NCI-H82 treated with DMSO at 0.1 percent for 48 hours (cell line): ENCODE results near the gene FREM2.

ENCODE experiments used
- DNase-seq: peaks from one replicate; lab custom pipeline; 2025; ENCODE audit not compliant: unreplicated experiment; lab: John Stamatoyannopoulos, UW

The FREM2 gene

DNA sequence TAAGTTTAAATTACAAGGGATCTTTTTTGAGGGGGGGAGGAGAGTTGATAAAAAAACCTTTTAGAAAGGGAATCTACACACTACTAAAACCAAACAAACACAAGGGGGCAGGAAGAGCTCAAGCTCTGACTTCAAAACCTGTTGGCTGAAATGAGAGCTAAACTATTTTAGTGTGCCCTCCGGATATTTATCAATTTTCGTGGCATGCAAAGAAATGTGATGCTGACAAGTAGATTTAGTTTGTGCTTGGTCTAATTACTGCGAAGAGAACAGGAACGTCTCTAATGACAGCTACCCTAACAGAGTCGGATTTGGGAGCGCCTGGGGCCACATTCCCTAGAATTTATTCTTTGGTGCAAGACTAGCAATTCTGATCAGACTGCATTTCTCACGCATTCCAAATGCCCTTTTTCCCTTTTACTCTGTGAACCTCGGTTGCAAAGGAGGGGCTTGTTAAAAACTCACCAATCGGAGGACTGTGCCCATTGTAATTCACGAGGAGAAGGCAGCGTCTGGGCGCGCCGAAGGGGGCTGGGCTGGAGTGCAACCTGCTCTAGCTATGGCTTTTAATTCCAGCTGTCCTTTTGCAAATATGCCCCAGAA lies 802 bp upstream of the FREM2 start:
- no peak for DNase-seq

DNA sequence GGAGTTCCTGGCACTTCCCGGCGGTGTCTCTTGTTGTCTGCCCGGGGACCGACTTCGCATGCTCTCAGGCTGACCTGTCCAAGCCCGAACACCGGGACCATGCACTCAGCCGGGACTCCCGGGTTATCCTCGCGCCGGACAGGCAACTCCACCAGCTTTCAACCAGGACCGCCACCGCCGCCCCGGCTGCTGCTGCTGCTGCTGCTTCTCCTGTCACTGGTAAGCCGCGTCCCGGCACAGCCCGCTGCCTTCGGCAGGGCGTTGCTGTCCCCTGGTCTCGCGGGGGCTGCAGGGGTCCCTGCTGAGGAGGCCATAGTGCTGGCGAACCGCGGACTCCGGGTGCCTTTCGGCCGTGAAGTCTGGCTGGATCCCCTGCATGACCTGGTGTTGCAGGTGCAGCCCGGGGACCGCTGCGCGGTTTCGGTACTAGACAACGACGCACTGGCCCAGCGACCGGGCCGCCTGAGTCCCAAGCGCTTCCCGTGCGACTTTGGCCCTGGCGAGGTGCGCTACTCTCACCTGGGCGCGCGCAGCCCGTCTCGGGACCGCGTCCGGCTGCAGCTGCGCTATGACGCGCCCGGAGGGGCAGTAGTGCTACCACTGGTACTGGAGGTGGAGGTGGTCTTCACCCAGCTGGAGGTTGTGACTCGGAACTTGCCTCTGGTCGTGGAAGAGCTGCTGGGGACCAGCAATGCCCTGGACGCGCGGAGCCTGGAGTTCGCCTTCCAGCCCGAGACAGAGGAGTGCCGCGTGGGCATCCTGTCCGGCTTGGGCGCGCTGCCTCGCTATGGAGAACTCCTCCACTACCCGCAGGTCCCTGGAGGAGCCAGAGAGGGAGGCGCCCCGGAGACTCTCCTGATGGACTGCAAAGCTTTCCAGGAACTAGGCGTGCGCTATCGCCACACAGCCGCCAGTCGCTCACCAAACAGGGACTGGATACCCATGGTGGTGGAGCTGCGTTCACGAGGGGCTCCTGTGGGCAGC lies 661 bp downstream of the FREM2 start:
- DNase-seq = no peak

DNA sequence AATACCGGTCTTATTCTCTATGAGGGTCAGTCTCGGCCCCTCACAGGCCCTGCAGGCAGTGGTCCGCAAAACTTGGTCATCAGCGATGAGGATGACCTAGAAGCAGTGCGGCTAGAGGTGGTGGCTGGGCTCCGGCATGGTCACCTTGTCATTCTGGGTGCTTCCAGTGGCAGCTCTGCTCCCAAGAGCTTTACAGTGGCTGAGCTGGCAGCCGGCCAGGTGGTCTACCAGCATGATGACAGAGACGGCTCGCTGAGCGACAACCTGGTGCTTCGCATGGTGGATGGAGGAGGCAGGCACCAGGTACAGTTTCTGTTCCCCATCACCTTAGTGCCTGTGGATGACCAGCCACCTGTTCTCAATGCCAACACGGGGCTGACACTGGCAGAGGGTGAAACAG lies 1.8 kb downstream of the FREM2 start:
- DNase-seq = no peak

DNA sequence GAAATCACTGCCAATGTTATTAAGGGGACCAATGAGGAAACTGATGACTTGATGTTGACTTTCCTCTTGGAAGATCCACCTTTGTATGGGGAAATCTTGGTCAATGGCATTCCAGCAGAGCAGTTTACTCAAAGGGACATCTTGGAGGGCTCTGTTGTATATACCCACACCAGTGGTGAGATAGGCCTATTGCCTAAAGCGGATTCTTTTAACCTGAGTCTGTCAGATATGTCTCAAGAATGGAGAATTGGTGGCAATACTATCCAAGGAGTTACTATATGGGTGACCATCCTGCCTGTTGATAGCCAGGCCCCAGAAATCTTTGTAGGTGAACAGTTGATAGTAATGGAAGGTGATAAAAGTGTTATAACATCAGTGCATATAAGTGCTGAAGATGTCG lies 3.4 kb downstream of the FREM2 start:
- DNase-seq = no peak

DNA sequence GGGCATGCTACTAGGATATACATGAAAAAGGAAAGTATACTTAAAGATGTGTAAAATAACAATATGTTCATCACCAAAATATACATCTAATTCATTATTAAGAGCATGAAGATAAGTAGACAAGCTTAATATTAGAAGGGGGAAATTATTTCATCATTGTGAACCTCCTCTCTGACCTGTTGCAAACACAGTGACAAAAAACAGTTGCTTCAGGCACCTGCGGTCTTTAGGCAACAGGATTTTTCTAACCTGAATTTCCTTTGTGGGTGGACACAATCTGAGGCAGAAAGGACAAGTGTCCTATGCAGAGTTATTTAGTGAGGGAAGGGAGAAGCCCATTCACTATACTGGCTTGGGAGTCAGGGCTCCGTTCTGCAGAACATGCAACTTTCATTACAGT lies 6.3 kb downstream of the FREM2 start:
- DNase-seq = no peak

DNA sequence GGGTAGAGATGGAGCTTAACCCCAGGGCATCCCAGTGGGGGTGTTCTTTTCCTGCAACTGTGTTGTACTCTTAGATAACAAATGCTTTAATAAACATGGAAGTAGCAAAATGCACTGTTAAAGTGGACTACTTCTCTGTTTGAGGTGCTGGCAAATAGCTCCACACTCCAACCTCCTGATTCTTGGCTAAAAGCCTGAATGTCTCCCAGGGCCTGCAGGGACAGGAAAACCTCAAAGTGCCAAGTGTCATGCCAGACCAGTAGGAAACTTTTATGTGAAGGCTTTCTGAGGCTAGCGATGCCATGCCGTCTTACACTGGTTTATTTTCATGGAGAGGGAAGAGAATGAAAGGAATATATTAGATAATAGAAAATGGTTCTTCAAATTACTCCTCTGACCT lies 6.8 kb downstream of the FREM2 start:
- DNase-seq = no peak

DNA sequence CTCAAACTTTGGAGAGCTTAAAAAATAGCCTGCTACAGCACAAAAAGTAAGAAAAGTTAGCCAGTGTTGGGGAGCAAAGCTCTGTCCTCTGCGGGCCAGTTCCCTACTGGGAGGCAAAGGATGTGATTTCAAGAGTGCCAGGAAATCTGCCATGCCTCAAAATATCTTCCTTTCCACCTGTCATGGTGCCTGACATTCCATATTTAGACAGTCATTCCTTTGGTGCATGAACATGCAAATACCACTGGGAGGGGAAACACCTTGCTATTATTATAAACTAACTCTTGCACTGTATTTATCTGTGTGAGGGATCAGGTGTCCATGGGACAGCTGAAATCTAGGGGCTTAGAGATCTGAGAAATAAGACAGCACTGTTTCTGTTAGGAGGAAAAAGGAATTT lies 10.3 kb downstream of the FREM2 start:
- no peak for DNase-seq

DNA sequence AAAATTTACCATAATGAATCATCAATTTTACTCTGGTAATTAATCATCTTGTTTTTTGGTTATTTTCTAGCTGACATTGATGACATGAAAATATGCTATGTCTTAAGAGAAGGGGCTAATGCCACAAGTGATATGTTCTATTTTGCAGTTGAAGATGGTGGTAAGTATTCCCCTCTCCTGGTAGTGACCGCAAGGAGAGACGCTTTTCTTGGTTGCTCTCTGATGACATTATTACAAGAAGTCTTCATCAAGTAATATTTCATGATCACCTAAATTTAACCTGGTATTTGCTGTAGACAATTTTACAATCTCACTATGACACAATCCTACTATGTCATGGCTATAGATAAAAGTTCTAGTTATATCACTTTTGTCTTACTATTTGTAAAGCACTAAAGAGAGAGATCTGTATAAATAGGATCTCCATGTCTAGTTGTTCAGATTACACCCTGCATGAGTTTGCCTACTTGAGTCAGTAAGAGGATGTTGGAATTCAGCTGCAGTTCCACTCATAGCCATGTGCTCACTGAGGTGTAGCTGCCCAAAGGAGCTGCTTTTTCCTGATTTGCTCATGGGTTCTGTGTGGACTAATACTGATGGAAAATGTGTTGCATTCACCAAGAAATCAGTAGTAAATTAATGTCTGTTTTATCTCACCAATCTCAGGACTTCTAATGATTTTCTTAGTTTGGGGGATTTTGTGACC lies 10.9 kb downstream of the FREM2 start:
- no peak for DNase-seq

DNA sequence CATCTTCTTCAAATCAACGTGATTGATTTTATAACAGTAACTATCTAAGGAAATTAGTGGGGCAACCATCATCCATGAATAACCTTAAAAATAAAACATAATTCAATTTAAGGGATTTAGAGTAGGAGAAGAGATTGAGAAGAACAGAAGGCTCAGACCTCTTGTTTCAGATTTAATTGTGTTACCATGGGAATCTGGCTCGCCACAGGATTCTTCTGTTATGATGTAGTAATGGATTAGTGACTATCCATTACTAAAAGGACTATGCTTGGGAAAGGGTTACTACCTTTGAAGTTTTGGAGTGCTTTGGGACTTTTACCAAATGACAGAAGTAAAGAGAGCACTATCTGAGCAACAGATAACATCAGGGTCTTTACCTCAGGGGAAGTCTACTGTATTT lies 13.2 kb downstream of the FREM2 start:
- DNase-seq = peak; percentile 19

DNA sequence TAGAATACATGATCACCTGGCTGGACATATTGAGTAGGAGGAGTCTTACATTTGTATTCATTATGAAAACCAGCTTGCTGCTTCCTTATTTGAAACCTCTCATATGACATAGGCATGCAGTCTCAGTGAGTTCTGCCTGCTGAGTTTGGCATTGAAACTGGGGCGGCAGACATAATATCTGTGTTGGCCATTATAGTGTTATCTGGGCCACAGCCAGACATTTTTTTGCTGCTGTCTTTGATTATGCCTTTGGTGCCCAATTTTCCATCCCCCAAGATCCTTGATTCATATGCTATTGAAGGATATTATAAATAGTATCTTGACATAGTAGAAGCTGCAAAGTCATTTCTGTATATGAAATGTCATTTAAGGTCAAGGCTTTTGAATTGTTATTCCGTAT lies 15.8 kb downstream of the FREM2 start:
- DNase-seq = no peak

DNA sequence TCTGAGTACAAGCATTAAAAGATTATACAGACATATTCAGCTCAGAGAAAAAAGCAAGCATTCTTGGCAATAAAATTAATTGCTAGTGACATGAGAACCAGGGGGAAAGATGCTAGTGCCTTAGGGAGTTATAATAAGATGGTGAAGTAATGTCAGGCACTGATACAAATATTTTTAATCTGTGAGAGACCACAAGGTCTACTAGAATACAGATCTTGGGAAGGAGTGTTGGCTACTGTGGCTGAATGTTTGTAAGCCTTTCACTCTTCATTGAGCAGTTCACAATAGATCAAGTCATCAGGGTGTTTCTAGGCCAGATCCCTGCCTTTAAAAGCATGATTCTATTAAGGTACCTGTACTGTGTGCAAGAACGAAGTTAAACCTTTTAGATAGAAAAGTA lies 16.4 kb downstream of the FREM2 start:
- DNase-seq = no peak

DNA sequence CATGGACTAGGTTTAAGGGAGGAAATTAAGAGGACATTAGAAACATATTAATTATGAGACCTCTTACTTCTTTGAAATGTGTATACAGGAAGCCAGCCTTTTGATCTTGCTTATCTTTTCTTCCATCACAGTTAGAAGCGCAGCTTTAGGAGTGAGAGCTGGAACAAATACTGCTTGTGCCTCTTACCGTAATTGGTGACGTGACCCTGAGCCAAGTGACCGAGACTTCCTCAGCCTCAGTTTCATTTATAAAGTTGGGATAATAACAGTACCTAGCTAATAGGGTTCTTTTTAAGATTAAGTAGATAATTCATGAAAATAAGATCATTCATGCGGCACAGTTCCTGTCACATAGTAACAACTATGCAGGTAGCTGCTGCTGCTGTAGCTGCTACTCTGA lies 18.5 kb downstream of the FREM2 start:
- DNase-seq = no peak

DNA sequence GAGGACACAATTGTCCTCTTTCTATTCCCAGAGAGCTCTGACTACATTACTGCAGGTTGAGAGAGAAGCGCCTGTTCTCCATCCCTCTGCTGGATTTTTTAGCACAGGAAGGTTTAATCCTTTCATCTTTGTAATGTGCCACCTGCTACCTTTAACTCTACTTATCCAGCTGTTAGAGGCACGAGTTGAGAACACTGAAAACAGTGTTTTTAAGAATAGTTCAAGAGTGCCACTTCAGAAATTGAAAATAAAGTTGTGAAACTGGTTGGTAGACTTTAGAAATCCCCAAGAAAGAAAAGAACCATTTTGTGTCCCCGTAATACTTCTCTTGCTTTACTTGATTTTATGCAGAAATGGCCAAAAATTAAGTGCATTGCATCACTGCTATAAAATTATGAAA lies 20.6 kb downstream of the FREM2 start:
- no peak for DNase-seq

DNA sequence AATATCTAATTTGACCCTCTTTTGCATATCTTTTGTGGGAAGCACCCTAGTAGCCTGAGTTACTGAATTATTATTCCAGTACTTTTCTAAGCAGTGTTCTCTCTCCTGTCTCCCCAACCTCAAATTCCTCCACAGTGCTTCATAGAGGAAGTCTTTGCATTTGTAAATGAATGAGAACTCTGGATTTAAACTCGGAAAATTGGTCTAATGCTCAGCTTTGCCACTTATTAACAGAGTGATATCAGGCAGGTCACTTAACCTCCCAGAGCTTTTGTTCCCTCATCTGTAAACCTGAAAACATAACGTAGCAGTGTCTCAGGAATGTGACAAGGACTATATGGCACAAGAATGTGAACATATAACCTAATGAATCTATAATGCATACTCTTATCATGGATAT lies 26.2 kb downstream of the FREM2 start:
- no peak for DNase-seq

DNA sequence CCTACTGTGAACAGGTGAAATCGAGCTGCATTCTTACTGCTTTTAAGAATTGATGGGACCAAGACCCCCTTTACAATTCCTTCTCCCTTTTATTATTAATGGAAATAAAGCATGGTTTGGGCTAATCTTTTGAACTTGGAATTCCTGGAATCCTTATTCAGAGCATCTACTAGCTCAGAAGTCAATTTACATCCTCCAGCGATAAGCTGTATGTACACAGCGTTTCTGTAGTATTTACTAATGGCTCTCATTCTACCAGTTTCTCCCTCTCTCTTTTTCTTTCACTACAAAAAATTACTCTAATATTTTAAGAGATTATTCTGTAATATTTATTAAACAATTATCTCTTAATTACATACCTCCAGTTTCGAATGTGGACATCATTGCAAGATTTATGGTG lies 31.5 kb downstream of the FREM2 start:
- DNase-seq = no peak

DNA sequence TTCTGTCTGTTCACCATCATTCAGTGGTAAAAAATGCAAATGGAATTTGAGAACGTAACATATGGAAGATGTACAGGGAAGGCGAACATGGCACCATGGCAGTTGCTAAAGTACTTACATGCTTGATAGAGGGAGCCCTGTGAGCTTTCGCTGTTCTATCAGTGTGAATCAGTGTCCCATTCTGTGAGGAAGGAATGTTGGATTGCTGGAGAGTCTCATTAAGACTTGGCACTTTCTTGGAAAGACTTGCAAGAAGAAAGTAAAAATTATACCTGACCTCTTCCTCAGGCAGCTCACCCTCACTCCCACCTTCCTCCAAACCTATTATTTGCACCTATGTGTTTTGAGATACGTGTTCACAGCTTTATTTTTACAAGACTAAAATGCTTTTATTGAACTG lies 43.5 kb downstream of the FREM2 start:
- DNase-seq = no peak

DNA sequence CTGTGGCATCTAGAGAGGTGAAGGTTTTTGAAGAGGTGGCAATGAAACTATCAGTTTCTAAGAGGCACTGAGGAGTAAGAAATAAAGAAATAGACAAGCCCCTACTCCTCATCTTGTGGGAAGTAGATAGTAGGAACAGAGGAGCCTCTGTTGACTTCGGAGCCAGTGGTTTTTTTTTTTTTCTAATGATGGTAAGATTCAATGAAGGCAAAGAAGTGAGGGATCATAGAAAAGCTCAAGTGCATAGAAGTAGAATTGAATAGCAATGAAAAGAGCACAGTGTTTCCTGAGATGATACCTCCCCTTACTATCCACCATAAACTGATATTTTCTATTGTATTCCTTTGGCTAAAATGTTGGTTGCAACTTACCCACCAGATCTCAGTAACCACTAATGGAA lies 46.3 kb downstream of the FREM2 start:
- no peak for DNase-seq

DNA sequence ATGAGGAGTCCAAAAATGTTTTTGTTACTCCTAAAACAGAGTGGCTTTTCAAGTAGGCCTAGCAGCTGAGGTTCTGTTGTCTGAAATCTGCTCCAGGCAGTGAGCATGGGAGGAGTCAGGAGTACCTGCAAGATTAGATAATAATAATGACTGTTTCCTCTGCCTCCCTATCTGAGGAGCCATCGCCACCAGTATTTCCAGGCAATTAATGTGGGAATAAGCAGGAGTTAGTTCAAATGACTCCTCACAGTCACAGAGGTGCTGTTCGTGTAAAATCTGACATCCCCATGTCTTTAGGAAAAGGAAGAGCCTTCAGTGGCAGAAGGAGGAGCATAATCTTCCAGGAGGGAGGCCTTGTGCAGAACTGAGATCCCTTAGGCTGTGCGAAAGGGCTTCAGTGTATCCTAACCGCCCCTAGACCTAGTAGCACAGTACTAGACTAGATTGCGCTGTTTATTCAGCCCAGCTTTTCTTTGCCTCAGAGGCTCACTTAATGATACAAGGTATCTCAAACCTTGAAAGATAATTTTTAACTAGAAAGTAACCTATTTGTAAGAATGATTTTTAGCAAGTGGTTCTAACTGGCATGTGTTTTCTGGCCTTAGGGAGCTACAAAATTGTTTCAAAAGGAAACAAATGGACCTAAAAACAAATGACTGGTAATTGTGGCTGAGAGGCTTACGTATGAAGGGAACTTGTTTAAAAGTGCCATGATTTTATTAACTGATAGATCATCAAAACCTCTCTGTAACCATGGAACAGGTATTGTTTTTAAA lies 49.0 kb downstream of the FREM2 start:
- no peak for DNase-seq

DNA sequence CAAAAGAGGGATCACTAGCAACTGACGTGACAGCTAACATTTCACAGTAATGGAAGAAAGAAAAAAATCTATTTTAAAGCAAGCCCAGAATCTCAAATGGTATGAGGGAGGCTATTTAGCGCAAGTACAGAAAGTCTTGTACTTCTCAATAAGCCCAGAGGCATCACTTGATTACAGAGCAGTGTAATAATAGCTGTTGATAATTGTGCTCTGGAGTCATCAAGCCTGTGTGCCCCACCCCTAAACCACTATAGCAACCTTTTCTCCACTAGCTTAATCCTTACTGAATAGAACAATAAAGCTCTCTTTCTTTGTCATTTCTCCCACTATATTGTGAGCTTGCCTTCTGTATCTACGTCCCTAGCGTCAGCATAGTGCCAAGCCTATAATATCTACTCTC lies 56.6 kb downstream of the FREM2 start:
- no peak for DNase-seq

DNA sequence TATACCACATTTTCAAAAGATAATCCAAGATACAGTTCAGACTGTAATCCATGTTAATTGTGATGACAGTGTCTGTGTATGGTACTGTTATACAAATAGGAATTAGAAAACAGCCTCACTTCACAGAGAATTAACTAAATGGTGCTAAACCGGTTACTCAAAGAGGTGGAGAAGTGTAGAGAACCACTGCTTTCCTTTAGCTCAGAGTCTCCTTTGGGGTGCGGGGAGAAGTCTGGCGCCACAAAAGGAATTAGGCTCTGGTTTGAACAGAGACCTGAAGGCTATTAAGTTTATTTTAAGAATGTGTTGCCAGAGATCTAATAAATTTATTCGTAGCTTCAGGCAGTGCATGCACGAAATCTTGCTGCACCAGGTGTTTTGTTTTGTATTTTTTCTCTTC lies 65.8 kb downstream of the FREM2 start:
- peak; percentile 25 for DNase-seq

DNA sequence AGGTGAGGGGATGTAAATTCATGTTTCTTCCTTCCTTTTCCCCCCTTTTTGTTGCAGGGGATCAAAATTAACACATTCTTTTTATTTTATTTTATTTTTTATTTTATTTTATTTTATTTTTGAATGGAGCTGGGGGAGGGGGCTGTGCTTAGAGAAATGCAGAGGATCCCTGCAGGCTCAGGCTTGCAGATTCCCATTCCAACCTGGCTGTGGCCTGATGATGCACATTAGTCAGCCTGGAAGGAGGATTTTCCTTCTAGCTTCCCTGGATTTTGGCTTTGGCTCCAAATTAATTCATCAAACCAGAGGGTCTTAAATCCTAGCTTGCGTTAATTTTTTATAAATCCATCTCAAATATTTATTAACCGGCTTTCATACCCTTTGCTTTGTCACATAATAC lies 67.0 kb downstream of the FREM2 start:
- no peak for DNase-seq
